Rectal smooth muscle tissue (tissue), 1 donor: ENCODE measurements around the gene C5orf34.
"Not testable (repeated sequence)": the region's sequence is repeated elsewhere in the genome, so short reads cannot be mapped to it uniquely, and the experiment has no call there.

ENCODE experiments used
- H3K27ac ChIP-seq: one replicate; pipeline ENCODE4 v1.7.0; 2013; ENCODE audit warnings: low read depth, low read length, inconsistent platforms
- H3K27me3 ChIP-seq: one replicate; pipeline ENCODE4 v1.7.0; 2013; ENCODE audit warnings: low read length; ENCODE audit not compliant: control insufficient read depth, insufficient read depth
- H3K36me3 ChIP-seq: one replicate; pipeline ENCODE4 v1.7.0; 2013; ENCODE audit warnings: low read length; ENCODE audit not compliant: control insufficient read depth, insufficient read depth
- H3K4me1 ChIP-seq: one replicate; pipeline ENCODE4 v1.7.0; 2013; ENCODE audit warnings: low read length; ENCODE audit not compliant: control insufficient read depth, insufficient read depth
- H3K4me3 ChIP-seq: one replicate; pipeline ENCODE4 v1.7.0; 2013; ENCODE audit warnings: low read length
- H3K9ac ChIP-seq: one replicate; pipeline ENCODE4 v1.7.0; 2013; ENCODE audit warnings: low read length

Gene C5orf34

DNA sequence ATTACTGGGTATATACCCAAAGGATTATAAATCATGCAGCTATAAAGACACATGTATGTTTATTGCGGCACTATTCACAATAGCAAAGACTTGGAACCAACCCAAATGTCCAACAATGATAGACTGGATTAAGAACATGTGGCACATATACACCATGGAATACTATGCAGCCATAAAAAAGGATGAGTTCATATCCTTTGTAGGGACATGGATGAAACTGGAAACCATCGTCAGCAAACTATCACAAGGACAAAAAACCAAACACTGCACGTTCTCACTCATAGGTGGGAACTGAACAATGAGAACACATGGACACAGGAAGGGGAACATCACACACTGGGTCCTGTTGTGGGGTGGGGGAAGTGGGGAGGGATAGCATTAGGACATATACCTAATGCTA is 49.5 kb downstream of the C5orf34 start:
- H3K9ac ChIP-seq, H3K4me1 ChIP-seq, H3K4me3 ChIP-seq, H3K27me3 ChIP-seq, H3K27ac ChIP-seq, H3K36me3 ChIP-seq: not testable (repeated sequence)

DNA sequence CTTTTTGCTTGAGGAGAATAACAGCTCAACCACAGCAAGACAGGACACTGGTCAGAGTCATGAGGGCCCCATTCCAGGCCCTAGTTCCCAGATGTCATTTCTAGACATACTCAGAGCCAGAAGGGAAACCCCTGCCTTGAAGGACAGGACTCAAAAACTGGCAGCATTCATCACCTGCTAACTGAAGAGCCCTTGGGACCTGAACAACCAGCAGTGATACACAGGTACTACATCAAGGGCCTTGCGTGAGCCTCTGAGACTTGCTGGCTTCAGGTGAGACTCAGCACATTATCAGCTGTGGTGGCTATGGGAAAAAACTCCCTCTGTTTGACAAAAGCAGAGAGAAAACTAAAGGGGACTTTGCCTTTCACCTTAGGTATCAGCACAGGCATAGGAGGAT is 53.9 kb downstream of the C5orf34 start:
- no peak overlapping the region for H3K4me3 ChIP-seq
- H3K4me1 ChIP-seq: no peaks in the 10 kb centered on the region
- H3K36me3 ChIP-seq: no peaks in the 10 kb centered on the region
- H3K27ac ChIP-seq: no peak overlapping the region
- no peaks in the 10 kb centered on the region for H3K27me3 ChIP-seq
- H3K9ac ChIP-seq: no peak overlapping the region

DNA sequence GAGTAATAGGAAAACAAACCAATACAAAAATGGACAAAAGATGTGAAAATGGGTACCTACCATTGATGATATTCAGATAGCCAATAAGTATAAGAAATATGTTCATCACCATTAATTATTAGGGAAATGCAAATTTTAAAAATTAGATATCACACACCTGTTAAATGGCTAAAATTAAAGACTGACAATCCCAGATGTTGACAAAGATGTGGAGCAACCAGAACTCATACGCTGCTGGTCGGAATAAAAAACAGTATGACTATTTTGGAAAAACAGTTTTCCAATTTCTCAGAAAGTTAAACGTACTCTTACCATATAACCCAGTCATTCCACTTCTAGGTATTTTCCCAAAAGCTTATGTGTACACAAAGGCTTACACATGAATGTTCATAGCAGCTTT is 58.4 kb downstream of the C5orf34 start:
- Histone ChIP-seq H3K36me3 (no peaks in the 10 kb centered on the region), H3K4me3 (no peak overlapping the region), H3K27ac (no peak overlapping the region), H3K9ac (no peak overlapping the region), H3K4me1 (no peaks in the 10 kb centered on the region), H3K27me3 (no peaks in the 10 kb centered on the region)

DNA sequence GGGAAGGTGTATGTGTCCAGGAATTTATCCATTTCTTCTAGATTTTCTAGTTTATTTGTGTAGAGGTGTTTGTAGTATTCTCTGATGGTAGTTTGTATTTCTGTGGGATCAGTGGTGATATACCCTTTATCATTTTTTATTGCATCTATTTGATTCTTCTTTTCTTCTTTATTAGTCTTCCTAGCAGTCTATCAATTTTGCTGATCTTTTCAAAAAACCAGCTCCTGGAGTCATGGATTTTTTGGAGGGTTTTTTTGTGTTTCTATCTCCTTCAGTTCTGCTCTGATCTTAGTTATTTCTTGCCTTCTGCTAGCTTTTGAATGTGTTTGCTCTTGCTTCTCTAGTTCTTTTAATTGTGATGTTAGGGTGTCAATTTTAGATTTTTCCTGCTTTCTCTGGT is 73.4 kb downstream of the C5orf34 start:
- not testable (repeated sequence) for H3K36me3 ChIP-seq, H3K4me3 ChIP-seq, H3K27me3 ChIP-seq, H3K4me1 ChIP-seq, H3K9ac ChIP-seq, H3K27ac ChIP-seq

DNA sequence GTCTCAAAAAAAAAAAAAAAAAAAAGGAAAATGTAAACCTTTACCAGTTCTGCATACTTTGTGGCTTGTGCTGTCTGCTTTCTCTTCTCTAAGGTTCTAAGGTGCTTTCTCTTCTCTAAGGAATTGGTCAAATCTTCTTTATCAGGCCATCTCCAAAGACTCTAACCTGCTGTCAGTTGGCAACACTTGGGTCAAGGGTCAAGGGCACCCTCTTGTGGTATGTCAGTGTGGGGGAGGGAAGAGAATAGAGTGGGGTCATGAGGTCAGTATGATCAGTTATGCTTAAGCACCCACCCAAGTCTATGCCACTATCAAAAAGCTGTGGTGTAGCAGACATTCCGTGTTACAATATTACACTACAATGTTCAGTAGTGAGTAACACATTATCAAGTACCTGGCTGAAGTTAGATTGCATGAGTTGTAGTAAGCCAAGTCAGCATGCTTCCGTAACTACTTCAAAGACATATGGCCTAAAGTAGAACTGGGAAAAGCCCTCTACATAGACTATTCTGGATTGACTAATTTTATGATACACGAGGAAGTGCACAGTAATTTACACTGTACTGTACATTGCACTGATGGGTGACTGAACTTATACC is 77.8 kb downstream of the C5orf34 start:
- H3K4me3 ChIP-seq: no peak overlapping the region
- no peak overlapping the region for H3K27ac ChIP-seq
- H3K9ac ChIP-seq: no peak overlapping the region
- no peaks in the 10 kb centered on the region for H3K4me1 ChIP-seq
- H3K36me3 ChIP-seq: no peaks in the 10 kb centered on the region
- H3K27me3 ChIP-seq: no peaks in the 10 kb centered on the region
